GM19324 (cell line): ENCODE results near the gene RXFP4.
"Not testable (repeated sequence)": the region's sequence is repeated elsewhere in the genome, so short reads cannot be mapped to it uniquely, and the experiment has no call there.

Experiments
- ATAC-seq: cut with Tn5 transposase; IDR thresholded peaks from one replicate; pipeline ENCODE4 v1.9.1; 2021; ENCODE audit warnings: mild to moderate bottlenecking, moderate library complexity; ENCODE audit not compliant: unreplicated experiment, low FRiP score

The RXFP4 gene

DNA sequence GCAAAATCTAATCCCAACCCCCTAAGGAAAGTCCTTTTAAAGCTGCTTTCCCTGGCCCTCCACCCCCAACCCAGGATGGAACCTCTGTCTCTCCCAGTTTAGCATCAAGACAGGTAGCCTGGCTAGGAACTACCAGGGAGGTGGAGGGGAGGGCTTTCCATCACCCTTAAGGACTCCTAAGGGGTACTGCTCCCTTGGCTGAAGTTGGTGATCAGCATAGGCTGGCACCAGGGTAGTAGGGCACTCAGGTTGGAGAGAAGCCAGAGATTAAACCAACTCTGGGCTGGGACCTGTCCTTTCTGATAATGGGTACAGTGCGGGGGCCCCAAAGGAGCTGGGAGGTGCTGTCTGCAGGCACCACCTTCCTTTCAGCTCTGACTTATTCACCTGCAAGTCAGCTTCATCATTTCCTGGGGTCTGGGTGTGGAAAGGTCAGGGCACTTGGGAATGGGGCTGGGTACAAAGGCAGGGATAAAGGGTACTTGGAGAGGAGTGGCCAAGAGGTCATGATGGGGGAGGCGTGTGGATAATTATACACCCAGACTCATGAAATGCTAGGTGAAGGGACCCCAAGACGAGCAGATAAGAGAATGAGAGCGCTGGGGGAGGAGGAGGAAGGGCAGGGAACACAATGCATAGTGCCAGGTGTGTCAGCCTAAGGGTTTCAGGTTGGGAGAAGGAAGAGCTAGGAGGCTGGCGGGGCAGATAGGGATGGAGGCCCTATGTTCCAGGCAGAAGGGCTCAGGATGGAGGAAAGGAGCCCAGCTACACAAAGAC, 35.7 kb downstream of the RXFP4 start:
- ATAC-seq, result no peak

GRCh38 chr1:155977690-155978324, 36.4 kb downstream of the RXFP4 start:
- no peak for ATAC-seq

GRCh38 chr1:155978325-155978972, 37.0 kb downstream of the RXFP4 start, which contains the start of gene ARHGEF2:
Gene ARHGEF2, minus strand, starts transcription at chr1:155978547. Its CDS starts 120 bp downstream, at chr1:155978427.
- peak; percentile 48 for ATAC-seq

GRCh38 chr1:155978973-155979429, 37.6 kb downstream of the RXFP4 start:
- no peak for ATAC-seq

DNA sequence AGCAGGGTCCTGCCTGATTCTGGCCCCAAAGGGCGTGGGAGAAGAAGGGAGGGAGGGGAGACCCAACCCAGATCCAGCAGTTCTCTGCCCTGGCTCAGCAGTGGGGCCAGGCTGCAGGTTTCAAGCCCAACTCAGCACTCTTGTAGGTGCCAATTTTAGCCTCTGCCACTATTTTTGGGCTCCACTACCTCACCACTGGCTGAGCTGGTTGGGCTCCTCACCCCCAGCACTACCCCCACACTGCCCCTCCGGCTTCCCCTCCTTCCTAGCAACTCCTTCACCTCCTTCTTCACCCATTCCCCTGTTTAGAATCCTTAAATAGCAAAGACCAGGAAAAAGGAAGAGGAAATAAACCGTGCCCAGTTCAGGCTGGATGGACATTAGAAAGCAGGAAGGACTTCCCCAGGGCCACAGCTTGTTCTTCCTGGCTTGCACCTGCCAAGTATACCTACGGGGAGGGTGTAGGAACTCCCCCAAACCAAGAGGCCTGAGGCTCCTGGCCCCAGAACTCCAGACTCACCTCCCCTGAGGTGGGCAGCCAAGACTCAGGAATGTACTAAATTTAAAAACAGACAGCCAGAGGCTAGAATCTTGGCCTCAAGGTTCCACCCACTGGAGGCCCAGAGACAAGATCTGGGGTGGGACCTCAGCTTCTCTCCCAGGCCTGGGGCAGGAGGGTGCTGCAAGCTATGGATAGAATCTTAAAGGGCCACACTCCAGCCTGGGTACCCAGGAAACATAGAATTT, 38.3 kb downstream of the RXFP4 start:
- ATAC-seq, result no peak

GRCh38 chr1:155981266-155982088, 40.0 kb downstream of the RXFP4 start:
- no peak for ATAC-seq

- ATAC-seq, result no peak
Measured at GRCh38 chr1:155982106-155982505, 40.7 kb downstream of the RXFP4 start.

DNA sequence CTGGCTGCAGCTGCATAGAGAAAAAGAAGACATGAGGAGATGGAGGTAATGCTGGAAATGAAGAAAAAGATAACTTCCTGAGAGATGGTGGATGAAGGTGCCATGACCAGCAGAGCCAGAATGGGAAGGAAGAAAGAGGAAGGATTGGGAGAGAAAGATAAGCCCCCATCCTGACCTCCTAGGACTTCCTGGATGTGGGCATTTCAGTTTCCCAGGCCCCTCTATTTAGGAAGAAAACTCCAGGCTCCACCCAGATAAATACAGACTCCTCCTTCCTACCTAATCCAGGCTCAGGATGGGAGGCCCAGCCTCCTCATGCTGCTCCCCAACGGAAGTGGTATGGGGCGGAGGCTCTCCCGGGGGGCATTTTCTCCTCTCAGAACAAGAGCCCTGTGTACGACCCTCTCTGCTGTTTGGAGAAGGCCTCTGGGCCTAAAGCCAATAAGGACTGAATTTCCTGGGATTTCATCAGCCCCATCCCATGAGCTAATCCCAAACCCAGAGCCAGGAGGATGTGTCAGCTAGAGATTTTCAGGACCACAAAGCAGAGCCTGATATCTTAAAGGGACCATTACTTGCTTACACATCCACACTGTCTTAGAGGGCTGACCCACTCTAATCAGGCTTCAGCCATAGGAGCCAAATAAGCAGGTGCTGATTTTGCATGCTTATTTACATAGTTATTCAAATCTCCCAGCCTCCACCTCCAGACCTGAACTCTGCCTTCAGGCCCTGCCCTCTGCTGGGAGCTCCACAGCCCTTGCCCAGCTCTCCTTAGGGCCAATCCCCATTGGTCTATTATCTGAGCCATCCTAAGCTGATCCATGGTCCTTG, 42.0 kb downstream of the RXFP4 start:
- ATAC-seq, result peak; percentile 69

DNA sequence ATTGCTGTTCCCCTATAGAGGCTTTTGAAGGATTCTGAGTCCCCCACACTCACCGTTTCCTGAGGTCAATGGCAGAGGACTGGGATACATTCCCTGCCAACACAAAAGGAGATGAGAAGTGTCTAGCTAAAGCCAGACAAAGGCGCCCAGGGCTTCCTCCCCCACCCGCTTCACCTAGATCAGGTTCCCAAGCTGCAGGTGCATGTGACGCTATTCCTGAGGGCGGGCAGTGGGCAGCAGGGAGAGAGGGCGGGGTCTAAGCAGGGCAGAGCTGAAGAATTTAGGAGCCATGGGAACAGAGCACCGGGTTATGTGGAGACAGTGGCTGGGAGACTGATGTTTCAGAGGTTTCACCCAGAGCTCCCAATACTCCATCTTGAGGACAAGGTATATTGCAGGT, 42.9 kb downstream of the RXFP4 start:
- no peak for ATAC-seq

DNA sequence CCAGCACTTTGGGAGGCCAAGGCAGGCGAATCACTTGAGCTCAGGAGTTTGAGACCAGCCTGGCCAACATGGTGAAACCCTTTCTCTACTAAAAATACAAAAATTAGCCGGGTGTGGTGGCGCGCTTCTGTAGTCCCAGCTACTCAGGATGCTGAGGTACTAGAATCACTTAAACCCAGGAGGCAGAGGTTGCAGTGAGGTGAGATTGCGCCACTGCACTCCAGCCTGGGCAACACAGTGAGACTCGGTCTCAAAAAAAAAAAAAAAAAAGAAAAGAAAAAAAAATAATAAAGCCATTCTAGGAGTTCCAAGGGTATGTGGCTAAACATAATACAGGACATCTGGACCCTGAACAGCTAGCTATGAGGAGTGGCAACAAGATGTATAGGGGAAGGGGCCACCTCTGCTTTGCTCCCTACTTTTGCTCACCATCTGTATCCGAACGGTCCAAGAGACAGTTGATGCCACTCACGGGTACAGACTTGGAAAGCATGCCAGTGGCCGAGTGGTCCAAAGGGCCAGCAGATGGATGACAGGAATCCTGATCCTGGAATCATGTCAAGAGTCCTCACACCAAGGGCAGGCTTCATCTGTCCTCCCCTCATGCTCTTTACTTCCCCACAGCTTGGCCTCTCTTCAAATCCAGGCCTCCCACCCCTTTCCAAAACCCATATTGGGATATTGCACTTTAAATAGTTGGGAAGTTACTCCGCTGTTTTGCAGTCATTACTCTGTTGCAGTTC, 43.6 kb downstream of the RXFP4 start:
- ATAC-seq, result not testable (repeated sequence)

- no peak for ATAC-seq
Measured at GRCh38 chr1:155989242-155990004, 48.0 kb downstream of the RXFP4 start.

GRCh38 chr1:155990005-155990739, 48.7 kb downstream of the RXFP4 start:
- no peak for ATAC-seq
